GM19463 (cell line): ENCODE measurements around the gene RPS23.
A peak's percentile ranks its signal among the peaks of the same experiment; 100 is the strongest.

Source experiments
- ATAC-seq: cut with Tn5 transposase; IDR thresholded peaks from one replicate; pipeline ENCODE4 v1.9.1; 2021; ENCODE audit warnings: mild to moderate bottlenecking, moderate library complexity; ENCODE audit not compliant: unreplicated experiment

The RPS23 gene

DNA sequence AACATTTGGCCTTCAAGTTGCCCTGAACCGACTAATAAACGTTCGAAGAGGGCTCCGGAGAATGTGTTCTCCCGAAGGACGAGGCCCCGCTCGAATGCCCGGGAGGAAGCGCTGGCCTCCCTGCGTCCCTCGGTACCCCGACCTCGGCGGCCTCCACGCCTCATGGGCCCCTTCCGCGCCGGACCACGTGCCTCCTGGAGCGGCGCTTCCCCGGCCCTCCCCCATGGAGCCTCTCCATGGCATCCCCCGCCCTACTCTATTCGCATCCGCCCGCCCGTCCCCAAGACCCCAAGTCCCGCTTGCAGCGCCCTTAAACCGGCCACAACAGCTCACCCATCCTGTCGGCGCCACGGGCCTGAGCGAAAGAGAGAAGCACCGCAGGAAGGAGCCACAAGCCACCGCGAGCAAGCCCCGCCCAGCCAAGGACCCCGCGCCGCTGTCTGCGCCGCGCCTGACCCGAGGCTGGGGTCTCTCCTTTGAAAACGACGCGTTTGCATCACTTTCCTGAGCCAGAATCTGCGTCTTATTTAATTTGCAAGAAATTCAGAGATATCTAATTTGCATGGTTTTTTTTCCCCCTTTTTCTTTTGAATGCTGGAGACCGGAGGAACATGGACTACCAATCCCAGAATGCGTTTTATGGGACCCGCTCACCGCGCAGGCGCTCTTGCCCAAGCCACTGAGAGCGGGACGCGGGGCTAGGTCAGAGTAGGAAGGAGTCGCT, at the start of gene RPS23:
Gene RPS23 (minus strand): TSS at position 368 of the 724 bp plus-strand sequence. CDS start 31 bp downstream, at position 337.
- ATAC-seq: peak; percentile 89

DNA sequence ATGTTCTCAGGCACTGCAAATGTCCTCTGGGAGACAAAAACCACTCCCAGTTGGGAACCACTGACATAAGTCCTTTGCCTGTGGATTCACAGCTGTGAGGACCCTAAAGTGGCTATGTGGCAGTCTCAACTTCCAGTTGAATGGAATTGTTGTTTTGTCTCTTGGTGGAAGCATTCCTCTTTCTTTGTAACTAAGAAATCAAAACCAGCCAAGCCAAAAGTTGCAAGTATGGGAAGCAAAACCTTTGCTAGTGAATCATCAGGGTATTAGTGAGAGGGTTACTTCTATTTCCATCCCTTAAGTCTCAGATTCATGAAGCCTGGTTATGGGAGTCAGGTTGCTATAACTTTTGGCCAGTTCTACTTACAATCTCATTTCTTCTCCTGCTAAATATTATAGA, 49.8 kb upstream of the RPS23 start:
- ATAC-seq: no peak

DNA sequence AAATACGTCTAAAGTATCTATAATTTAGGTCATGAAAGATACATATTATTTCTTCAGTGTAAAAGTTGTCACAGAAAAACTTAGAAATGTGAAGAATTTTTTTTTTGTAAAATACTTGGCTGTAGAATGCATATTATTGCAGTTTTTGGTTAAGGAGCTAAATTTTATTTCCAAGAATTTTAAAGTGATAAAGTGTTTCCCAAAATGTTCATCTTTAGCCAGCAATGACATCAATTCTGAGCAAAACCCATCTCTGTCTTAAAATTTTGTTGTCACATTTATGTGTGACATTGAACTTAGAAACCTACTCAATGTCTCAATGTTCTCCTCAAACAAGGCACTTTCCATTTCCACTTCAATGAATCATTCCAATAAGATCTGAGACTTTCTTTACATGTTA, 47.8 kb upstream of the RPS23 start:
- no peak for ATAC-seq

DNA sequence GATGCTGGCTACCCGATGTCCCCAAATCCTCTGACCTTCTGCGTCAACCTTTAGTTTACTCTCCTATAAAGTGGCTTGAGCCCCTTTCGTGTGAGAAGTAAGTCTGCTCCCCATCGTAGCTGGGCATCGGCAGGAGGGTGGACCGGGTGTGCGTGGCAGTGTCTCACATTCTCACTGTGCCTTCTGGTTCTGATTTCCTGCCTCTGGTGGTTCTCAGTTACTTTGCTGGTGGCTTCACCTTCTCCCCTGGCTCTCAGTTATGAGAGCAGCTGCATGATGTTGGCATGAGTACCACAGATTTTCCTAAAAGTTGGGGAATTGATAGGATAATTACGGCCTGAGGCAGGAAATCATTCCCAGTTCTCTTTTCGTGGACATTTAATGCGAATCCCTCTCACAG, 47.0 kb upstream of the RPS23 start:
- ATAC-seq: no peak

DNA sequence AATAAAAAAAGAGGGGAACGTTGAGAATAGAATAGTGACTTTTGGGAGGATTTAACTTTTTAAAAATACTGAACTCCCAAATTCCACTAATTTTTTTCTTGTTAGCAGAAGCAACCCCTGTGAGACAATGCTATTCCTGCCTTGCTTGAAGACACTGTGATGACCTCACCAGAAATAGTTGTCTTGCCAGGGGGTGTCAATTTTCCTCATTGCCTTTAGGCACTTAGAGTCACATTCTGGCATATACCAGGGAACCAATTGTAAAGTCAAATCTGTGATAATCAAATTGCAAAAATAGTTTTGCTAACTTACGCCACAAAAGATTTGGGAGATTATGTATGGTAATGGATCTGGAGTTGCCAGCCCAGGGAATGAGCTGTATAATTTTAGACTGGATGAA, 42.8 kb upstream of the RPS23 start:
- no peak for ATAC-seq

DNA sequence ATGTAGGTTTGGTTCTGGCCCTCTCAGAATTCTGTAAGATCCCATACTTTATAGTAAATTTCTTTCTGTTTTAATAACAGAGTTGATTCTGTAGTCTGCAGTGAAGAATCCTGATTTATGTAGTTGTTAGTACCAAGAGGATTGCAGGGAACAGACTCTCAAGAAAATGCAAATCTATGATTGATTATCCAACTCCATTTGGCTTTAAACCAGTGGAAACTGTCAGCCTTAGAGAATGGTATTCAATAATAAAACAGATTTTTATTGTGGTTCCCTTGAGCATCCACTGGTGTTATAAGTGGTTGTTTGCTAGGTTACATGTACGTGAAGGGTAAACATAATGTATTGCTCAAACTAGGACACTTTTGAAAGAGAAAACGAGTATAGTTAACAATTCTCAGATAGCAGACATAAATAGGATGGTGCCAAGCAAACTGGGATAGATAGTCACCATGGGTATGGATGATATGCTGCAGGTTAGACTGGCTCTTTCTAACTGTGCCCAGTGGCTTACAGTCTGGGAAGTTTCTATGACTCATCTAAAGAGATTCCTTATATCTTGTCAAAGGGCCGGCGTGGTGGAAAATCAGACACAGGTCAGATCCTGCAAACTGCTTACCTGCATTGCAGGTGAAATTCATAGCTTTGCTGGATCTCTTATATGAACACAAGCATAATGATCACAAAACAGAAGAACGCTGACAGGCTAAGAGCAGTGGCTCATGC, 41.7 kb upstream of the RPS23 start:
- ATAC-seq: no peak

DNA sequence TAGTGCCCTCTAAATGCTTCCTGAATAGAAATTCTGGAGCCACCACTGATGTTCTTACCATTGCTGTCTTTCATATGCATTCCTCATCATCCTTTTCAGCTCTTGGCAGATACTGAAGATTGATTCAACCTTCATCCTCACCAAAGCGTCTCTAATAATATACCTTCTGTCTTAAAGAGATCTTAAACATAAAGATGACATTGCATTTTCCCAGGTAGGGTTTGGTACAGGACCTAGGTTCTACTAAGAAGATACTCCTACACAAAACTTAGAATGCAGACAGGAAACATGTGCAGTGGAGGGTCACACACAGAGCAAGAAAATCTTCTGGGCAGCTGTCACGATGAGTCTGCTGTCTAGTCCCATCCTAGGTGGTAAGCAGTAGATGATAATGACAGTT, 41.0 kb upstream of the RPS23 start:
- ATAC-seq: no peak

DNA sequence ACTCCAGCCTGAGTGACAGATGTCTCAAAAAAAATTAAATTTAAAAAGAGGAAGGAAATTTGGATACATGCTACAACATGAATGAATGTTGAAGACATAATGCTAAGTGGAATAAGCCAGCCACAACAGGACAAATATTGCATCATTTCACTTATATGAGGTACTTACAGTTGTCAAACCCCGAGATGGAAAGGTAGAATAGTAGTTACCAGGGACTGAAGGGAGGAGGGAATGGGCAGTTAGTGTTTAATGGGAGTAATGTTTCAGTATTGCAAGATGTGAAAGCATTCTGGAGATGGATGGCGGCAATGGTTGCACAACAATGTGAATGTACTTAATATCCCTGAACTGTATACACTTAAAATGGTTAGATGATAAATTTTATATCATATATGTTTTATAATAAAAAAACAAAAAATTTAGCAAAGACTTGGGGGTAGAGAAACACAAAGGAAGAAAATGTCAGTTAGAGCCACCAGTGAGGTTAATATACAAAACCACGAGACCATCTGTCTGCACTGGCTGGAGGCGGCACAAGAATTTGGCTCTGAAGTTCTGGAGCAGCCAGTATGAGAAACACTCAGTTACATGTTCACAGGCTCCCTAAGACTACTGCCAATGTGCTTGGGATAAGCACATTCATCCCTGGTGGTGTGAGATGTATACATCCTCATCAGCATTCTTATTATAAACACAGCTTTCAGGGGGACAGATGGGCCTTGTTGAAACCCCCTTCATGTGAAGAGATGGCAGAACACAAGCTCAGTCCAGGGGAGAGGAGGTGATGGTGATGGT, 37.0 kb upstream of the RPS23 start:
- ATAC-seq: no peak

DNA sequence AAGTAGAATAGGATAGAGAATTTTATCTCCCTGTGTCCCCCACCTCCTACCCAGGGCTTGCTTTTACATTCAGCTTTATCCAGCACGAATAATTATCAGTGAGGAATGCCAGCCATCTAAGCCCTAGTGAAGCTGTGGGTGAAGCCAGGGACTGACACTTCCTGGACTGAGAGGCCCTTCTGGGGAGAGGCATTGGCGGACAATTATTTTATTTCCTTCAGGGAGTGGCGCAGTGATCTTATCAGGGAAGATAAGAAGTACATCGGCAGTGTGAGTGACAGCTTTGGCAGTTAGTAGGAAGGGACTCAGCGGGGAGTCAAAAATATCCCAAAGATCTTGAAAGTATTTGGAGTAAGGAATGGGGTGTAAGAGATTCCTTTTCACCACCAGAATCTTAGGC, 34.9 kb upstream of the RPS23 start:
- ATAC-seq: no peak

DNA sequence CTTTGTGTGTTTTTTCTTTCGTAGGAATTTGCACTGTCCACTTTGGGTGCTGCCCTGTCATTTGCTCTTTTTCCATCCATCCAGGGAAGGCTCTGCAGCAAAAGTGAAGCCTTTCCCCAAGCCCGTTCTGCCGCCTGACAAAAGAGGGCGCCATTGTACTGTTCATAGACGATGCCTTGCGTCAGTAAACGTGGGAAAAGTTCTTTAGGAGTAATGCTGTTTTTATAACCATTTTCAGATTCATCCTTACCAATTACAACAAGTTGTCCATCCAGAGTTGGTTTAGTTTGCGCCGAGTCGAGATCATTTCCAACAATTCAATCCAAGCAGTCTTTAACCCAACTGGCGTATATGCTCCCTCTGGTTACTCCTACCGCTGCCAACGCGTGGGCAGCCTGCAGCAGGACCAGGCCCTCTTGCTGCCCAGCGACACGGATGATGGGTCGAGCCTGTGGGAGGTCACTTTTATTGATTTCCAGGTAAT, 34.3 kb upstream of the RPS23 start:
- ATAC-seq: no peak

DNA sequence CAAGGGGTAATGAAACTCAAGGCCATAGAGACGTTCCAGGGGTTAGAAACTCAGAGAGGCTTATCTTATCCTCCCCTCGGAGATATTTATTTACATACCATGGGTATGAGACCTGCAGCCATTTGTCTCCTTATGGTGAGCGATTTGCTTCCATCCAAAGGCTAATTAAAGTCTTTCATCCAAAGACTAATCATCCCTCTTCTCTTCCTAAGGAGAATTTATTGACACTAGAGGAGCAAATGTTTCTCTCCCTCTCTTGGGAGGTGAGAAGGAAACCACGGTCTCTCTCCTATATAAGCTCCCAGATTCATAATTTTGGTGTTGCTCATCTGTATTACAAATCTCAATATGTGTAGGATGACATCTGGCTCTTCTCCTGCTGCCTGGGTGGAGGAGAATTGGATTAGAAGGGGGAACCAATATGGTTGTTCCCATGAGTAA, 31.0 kb upstream of the RPS23 start:
- ATAC-seq: no peak

DNA sequence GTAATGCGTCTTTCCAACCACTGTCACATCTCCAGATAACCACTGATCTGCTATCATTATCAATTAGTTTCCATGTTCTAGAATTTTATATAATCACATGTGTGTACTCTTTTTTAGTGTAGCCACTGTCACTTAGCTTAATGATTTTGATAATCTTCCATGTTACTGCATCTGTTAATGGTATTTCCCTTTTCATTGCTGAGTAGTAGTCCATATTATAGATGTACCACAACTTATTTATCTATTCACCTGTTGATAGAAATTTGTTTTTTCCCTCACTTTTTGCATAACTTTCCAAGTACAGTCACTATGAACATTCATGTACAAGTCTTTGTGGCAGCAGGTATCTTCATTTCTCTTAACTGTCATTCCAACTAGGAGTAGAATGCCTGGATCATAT, 30.3 kb upstream of the RPS23 start:
- ATAC-seq: no peak

DNA sequence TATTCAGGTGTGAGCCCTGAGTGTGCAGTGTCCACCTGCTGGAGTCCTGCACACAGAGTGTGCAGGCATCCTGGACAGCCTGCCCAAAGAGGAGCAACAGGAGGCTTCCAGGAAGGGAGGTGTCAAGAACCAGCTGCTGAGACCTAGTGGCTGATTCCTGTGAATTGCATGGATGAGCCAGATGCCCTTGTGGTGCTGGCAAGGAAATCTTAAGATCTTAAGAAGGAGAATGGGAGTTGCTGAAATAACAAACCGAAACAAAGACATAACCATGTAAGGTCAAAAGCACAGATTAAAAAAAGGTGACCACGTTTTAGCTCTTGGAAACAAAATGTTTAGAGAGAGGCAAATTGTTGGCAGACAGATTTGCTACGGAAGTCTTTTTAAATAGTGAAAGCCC, 29.3 kb upstream of the RPS23 start:
- ATAC-seq: no peak

DNA sequence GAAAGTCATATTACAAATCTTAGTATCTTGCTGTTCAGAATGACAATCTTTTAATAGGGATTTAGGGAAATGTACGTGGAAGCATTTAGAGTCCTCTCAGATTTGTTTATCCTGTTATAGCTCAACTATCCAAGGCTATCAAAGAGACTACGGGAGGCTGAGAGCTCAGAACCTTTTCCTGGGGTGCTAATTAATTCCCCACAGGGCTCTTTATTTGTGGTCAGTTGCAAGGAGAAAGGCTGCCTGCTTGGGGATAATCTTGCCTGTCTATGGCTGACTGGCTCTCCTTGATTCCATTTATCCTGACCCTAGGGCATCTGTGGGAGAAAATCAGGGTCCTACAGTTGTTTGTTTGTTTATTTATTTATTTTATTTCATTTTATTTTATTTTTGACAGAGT, 28.0 kb upstream of the RPS23 start:
- no peak for ATAC-seq

DNA sequence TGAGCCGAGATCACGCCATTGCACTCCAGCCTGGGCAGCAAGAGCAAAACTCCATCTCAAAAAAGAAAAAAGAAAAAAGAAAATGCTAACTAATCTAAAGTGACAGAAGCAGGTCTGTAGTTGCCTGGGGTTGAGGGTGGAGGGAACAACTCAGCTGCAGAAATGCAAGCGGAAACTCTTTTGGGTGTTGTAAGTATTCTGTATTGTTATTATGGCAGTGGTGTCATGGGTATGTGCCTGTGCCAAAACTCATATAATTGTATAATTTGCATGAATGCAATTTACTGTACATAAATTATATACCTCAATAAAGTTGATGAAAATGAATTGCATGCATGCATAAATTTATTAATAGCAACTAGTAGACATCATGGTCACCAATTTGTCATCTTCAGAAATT, 23.0 kb upstream of the RPS23 start:
- ATAC-seq: no peak

DNA sequence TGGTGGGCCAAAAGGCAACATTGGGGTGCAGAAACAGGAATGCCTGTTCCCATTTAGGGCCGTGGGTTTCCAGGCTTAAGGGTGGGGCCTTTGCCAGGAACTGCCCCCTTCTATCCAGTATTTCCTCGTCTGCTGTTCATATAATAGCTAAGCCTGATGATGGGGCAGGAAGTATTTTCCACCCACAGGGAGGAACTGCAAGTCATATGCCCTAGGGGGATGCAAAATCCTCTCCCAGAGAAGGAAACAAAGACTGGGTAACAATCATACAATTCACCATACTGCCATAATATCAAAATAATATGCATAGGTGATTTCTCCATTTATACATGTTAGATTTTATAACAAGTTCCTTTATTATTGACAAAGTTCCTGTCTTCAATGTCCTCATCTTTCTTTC, 20.5 kb upstream of the RPS23 start:
- ATAC-seq: no peak

DNA sequence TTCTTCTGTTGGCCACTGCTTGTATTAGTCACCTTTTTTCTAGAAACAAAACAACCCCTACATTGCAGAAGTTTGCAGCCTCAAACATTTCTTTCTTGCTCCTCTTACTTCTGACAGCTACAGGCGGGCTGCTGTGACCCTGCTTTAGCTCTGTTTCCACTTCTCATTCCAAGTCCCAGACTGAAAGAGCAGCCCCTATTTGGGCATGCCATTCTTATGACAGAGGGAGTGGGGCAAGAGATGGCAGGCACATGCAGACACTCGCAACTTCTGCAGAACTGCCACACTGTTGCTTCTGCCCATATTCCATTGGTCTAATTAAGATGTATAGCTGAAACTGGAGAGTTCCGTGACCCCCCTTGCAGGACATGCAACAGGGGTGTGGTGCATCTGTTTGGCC, 19.6 kb upstream of the RPS23 start:
- ATAC-seq: no peak

DNA sequence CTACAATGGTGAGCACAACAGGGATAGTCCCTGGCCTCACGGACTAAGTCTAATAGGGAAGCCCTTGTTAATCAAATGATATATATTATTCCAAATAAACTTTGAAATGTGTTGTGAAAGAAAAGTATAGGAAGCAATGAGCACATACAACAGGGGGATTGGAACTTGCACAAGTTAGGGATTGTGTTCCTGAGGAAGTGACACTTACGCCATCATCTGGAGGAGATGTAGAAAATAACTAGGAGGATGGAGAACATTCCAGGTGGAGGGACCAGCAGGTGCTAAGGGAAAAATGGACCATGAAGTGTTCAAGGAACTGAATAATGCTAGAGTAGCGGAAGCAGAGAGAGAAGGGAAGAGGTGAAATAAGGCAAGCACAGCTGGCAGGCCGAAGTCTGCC, 18.8 kb upstream of the RPS23 start:
- ATAC-seq: no peak

DNA sequence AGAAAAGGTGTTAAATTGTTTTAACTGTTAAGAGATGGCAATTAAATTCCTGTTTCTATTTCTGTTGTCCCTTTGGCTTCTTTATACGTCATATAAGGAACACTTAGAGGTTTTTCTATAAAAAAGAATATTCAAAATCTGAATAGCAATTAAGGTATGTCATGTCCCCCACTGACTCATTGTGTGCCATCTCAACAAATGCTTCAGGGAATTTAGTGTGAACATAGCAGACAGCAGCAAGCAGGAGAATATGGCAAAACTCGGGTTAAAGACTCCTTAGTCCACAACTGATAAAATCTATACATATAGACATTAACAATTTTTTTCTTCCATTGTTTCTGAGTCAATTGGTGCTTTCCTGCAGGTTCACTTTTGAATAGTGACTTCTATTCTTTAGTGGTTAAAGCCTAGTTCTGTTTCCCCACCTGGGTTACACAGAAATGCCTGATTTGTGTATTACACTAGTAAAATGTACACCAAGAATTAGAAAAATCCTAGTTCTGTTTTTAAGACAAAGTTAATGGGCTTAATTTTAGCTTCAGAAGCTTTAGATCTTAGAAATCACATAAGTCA, 17.9 kb upstream of the RPS23 start:
- no peak for ATAC-seq

DNA sequence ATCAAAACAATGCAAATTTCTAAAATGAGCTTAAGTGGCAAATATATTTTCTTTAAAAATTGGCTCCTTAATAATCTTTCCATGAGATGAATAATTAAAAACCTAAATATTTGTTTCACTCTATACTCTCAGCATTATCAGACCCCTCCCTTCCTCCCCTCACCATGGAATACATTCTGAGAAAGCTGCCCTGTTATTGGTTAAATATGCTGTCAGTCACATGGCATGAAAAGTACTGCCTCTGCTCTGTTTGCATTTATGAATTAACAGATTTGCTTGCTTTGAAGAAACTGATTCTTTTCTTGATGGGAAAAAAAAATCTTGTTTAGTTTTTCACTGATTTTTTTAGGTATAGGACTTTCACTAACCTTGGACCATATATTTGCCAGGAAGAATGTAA, 17.0 kb upstream of the RPS23 start:
- ATAC-seq: no peak

DNA sequence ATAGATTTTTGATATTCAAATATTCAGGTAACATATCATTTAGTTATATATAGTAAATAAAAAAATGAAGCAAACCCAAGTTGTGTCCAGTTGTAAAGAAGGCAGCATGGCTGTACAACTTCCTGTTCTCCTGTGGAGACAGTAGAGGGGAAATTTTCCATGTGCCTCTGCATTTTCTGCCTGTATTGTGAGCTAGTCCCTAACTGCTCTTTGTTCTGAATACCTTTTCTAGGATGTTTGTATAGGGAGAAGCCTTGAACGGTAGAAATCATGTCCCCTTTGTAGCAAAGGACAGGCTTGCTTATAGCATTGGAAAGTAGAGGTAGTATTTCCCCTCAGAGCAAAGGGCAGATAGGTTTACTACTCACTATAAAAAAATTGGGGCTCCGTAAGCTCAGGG, 13.3 kb upstream of the RPS23 start:
- no peak for ATAC-seq
